Stimulated activated CD4-positive, alpha-beta T cell treated with anti-CD3 and anti-CD28 coated beads, Interleukin-1b, Interleukin-23, amount 100 ng/mL, for 1 hour (primary cell): ENCODE results near the gene BUB1.
"Not testable (repeated sequence)": the region's sequence is repeated elsewhere in the genome, so short reads cannot be mapped to it uniquely, and the experiment has no call there.

Source experiments
- DNase-seq, 2 donors: peaks; one replicate each; pipeline ENCODE4 v3.0.0-alpha.2; 2020; ENCODE audit warnings: low read depth in 2 of 2

Gene BUB1

GRCh38 chr2:110657724-110658305 lies 20.0 kb downstream of the BUB1 start:
- no peak for DNase-seq

- no peak for DNase-seq
Observed at GRCh38 chr2:110655701-110656100, 22.2 kb downstream of the BUB1 start.

- DNase-seq, result no peak
Observed at GRCh38 chr2:110653861-110654260, 24.0 kb downstream of the BUB1 start.

GRCh38 chr2:110650346-110650745 lies 27.5 kb downstream of the BUB1 start:
- no peak for DNase-seq

- DNase-seq, result no peak
Observed at GRCh38 chr2:110647777-110648176, 30.1 kb downstream of the BUB1 start.

GRCh38 chr2:110645616-110646015 lies 32.2 kb downstream of the BUB1 start:
- DNase-seq, result no peak

- DNase-seq, result no peak
Observed at GRCh38 chr2:110644357-110644756, 33.5 kb downstream of the BUB1 start.

- no peak for DNase-seq
Observed at GRCh38 chr2:110642360-110642759, 35.5 kb downstream of the BUB1 start.

GRCh38 chr2:110639972-110640371 lies 37.9 kb downstream of the BUB1 start:
- DNase-seq, result no peak

- DNase-seq, result no peak
Observed at GRCh38 chr2:110638952-110639695, 38.7 kb downstream of the BUB1 start.

- no peak for DNase-seq
Observed at GRCh38 chr2:110638004-110638403, 39.9 kb downstream of the BUB1 start.

- no peak for DNase-seq
Observed at GRCh38 chr2:110637093-110637492, 40.8 kb downstream of the BUB1 start.

- not testable (repeated sequence) for DNase-seq
Observed at GRCh38 chr2:110635949-110636628, 41.8 kb downstream of the BUB1 start.

- not testable (repeated sequence) for DNase-seq
Observed at GRCh38 chr2:110627348-110627747, 50.5 kb downstream of the BUB1 start.

GRCh38 chr2:110619326-110619939 lies 58.4 kb downstream of the BUB1 start:
- not testable (repeated sequence) for DNase-seq

- DNase-seq, result not testable (repeated sequence)
Observed at GRCh38 chr2:110613927-110614326, 63.9 kb downstream of the BUB1 start.

GRCh38 chr2:110610613-110611250 lies 67.1 kb downstream of the BUB1 start:
- peak in 1 of 2 donors; percentile 5 for DNase-seq

- not testable (repeated sequence) for DNase-seq
Observed at GRCh38 chr2:110609843-110610612, 67.8 kb downstream of the BUB1 start.

GRCh38 chr2:110608788-110609502 lies 68.9 kb downstream of the BUB1 start:
- not testable (repeated sequence) for DNase-seq

GRCh38 chr2:110605057-110605456 lies 72.8 kb downstream of the BUB1 start:
- DNase-seq, result not testable (repeated sequence)
